ENCODE measurements around the gene RPS3. TPM values are rescaled to one million over a fixed set of nuclear protein-coding genes. Genes with fewer than 3 reads are reported as not detected.

The RPS3 gene
- total RNA-seq, 1 experiment from 2014 or later: 4,109 TPM

DNA sequence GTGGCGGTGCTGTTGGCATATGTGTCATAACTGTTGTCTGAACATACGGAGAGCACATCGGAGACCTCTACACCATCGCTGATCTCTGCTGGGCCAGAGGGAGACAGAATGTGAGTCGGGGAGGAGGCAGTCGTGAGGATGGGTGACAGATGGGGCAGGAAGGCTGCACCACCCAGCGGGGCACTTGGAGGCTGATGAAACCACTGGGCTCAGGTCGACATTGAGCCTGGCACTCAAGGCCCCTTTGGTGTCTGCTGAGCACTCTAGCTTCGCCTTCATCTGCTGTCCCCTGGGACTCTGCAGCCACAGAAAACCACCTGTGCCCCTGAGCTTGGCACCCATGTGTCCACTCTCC lies 36.2 kb downstream of the RPS3 start:
- H3K4me2 ChIP-seq (ENCODE audit: low read length): no peak overlapping the region
- H2AFZ ChIP-seq (ENCODE audit: low read depth, low read length, poor library complexity, severe bottlenecking): no peak overlapping the region
- BruUV-seq (replicated peaks): no TSS peak
- H3K9me3 ChIP-seq (ENCODE audit: control insufficient read depth in 1 of 2, insufficient read depth in 1 of 2, low read depth in 1 of 2, low read length in 2 of 2): no peaks in the 10 kb centered on the region
- ATAC-seq: no peak
- intact Hi-C loops (cut with micrococcal nuclease): no loop called here
- no peaks in the 10 kb centered on the region for H3K36me3 ChIP-seq (ENCODE audit: control insufficient read depth in 1 of 2, insufficient read depth in 2 of 2, low read length in 2 of 2)
- peaks cover 0 to 16% of the 10 kb centered on the region in 2 experiments; a peak in 2 of 4 replicates for H3K4me1 ChIP-seq (ENCODE audit: control insufficient read depth in 1 of 2, insufficient read depth in 2 of 2, low read length in 2 of 2)
- ChIA-PET CTCF (interaction anchor here (1.0 kb wide), 1 partner anchor 10 kb away, joined by 4 read pairs; no protein-coding TSS in a partner anchor), POLR2A (no interaction called here), RAD21 (ENCODE audit: low non-redundant PET in 1 of 2, low total read pairs in 2 of 2, uncharacterized antibody in 2 of 2, unreplicated experiment in 2 of 2) (no interaction called here)
- no peak for TF ChIP-seq ZFX (IDR thresholded peaks at IDR 0.05)
- no peak for TF ChIP-seq ELF1 (IDR thresholded peaks at IDR 0.05; ENCODE audit: borderline replicate concordance, low read depth)
- no peak for TF ChIP-seq EGR1 (IDR thresholded peaks at IDR 0.05; ENCODE audit: low read depth)
- TF ChIP-seq EZH2phosphoT487 (IDR thresholded peaks at IDR 0.05; ENCODE audit: borderline replicate concordance): no peak
- no peak for TF ChIP-seq ATF3 (IDR thresholded peaks at IDR 0.05)
- no peak for TF ChIP-seq YY1 (IDR thresholded peaks at IDR 0.05; ENCODE audit: extremely low read depth, insufficient replicate concordance, low read depth, low read length)
- no peak for TF ChIP-seq ZNF274 (IDR thresholded peaks at IDR 0.05; ENCODE audit: low read depth, low read length)
- TF ChIP-seq SRF (IDR thresholded peaks at IDR 0.05; ENCODE audit: low read depth): no peak
- no peak for TF ChIP-seq FOSL1 (IDR thresholded peaks at IDR 0.05; ENCODE audit: low read depth)
- TF ChIP-seq, protein P1, sequence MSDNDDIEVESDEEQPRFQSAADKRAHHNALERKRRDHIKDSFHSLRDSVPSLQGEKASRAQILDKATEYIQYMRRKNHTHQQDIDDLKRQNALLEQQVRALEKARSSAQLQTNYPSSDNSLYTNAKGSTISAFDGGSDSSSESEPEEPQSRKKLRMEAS (IDR thresholded peaks at IDR 0.05): no peak
- TF ChIP-seq POLR2A (IDR thresholded peaks at IDR 0.05; ENCODE audit: borderline replicate concordance, extremely low read depth, insufficient read depth, insufficient read length): no peak
- TF ChIP-seq SIN3A (IDR thresholded peaks at IDR 0.05; ENCODE audit: low read depth): no peak
- H3K9ac ChIP-seq (ENCODE audit: low read length): no peak overlapping the region
- H3K9me2 ChIP-seq (ENCODE audit: insufficient read depth): no peaks in the 10 kb centered on the region
- no peak for DNase-seq (ENCODE audit: low read depth, low spot score)
- H3K27ac ChIP-seq (ENCODE audit: low read depth, low read length): no peak overlapping the region
- no peaks in the 10 kb centered on the region for H4K20me1 ChIP-seq (ENCODE audit: insufficient read depth)
- no peaks in the 10 kb centered on the region for H3K79me2 ChIP-seq (ENCODE audit: insufficient read depth, low read length)
- no peak overlapping the region for H3K4me3 ChIP-seq (replicated peaks in 1 of 2; ENCODE audit: low read depth in 1 of 2, low read length in 2 of 2)
- no peaks in the 10 kb centered on the region for H3K27me3 ChIP-seq (ENCODE audit: insufficient read depth, low read length)

DNA sequence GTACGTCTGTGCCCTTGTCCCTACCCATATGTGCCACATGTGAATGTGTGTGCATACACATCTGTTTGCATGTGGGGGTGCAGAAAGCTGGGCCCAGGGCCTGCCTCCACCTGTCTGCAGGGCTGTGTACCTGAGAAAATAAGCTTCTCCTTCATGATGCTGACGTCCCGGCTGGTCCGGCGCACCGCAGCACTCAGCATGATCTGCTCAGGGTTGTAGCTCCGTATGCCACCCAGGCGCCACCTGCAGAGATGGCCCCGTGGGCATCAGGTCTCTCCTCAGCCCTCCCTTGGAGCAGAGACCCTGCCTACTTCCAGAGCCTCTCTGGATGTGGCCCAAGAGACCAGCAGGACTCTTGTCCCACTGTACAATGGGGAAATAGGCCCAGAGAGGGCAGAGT lies 37.5 kb downstream of the RPS3 start:
- Histone ChIP-seq H3K9ac (ENCODE audit: low read length) (no peak overlapping the region), H3K27me3 (ENCODE audit: insufficient read depth, low read length) (no peaks in the 10 kb centered on the region), H3K4me1 (ENCODE audit: control insufficient read depth in 1 of 2, insufficient read depth in 2 of 2, low read length in 2 of 2) (peaks cover 0 to 8% of the 10 kb centered on the region in 2 experiments; a peak in 2 of 4 replicates), H3K9me2 (ENCODE audit: insufficient read depth) (no peaks in the 10 kb centered on the region), H3K27ac (ENCODE audit: low read depth, low read length) (no peak overlapping the region), H3K4me3 (replicated peaks in 1 of 2; ENCODE audit: low read depth in 1 of 2, low read length in 2 of 2) (no peak overlapping the region), H3K36me3 (ENCODE audit: control insufficient read depth in 1 of 2, insufficient read depth in 2 of 2, low read length in 2 of 2) (no peaks in the 10 kb centered on the region), H3K4me2 (ENCODE audit: low read length) (no peak overlapping the region), H2AFZ (ENCODE audit: low read depth, low read length, poor library complexity, severe bottlenecking) (no peak overlapping the region), H3K9me3 (ENCODE audit: control insufficient read depth in 1 of 2, insufficient read depth in 1 of 2, low read depth in 1 of 2, low read length in 2 of 2) (no peaks in the 10 kb centered on the region), H4K20me1 (ENCODE audit: insufficient read depth) (no peaks in the 10 kb centered on the region), H3K79me2 (ENCODE audit: insufficient read depth, low read length) (no peaks in the 10 kb centered on the region)
- CTCF ChIA-PET: no interaction called here
- TF ChIP-seq CEBPB (IDR thresholded peaks at IDR 0.05; ENCODE audit: low read depth) (no peak), FOSL1 (IDR thresholded peaks at IDR 0.05; ENCODE audit: low read depth) (no peak), CBX3 (IDR thresholded peaks at IDR 0.05; ENCODE audit: low read depth) (no peak), TCF7L2 (IDR thresholded peaks at IDR 0.05; ENCODE audit: borderline replicate concordance, extremely low read depth, insufficient read depth, insufficient read length) (no peak), ATF3 (IDR thresholded peaks at IDR 0.05) (no peak), RAD21 (IDR thresholded peaks at IDR 0.05; ENCODE audit: low read depth) (no peak), EGR1 (IDR thresholded peaks at IDR 0.05; ENCODE audit: low read depth) (no peak), POLR2AphosphoS5 (IDR thresholded peaks at IDR 0.05; ENCODE audit: low read depth, low read length) (no peak), SIN3A (IDR thresholded peaks at IDR 0.05; ENCODE audit: low read depth) (no peak), EZH2phosphoT487 (IDR thresholded peaks at IDR 0.05; ENCODE audit: borderline replicate concordance) (no peak), ELF1 (IDR thresholded peaks at IDR 0.05; ENCODE audit: borderline replicate concordance, low read depth) (no peak), ZBTB33 (IDR thresholded peaks at IDR 0.05; ENCODE audit: extremely low read depth, insufficient replicate concordance, low read length) (no peak), ZFX (IDR thresholded peaks at IDR 0.05) (no peak), SRF (IDR thresholded peaks at IDR 0.05; ENCODE audit: low read depth) (no peak), JUND (IDR thresholded peaks at IDR 0.05) (no peak), YY1 (IDR thresholded peaks at IDR 0.05; ENCODE audit: extremely low read depth, insufficient replicate concordance, low read depth, low read length) (no peak)
- TF ChIP-seq, protein P1 (IDR thresholded peaks at IDR 0.05): no peak
- POLR2A ChIA-PET: no interaction called here
- RAD21 ChIA-PET (ENCODE audit: low non-redundant PET in 1 of 2, low total read pairs in 2 of 2, uncharacterized antibody in 2 of 2, unreplicated experiment in 2 of 2): no interaction called here
- intact Hi-C loops (cut with micrococcal nuclease): no loop called here
- BruUV-seq (replicated peaks): no TSS peak
- no peak for ATAC-seq
- no peak for DNase-seq (ENCODE audit: low read depth, low spot score)
